PC-3 (cell line): ENCODE measurements around the gene TRABD. TPM values are rescaled to one million over a fixed set of nuclear protein-coding genes. Genes with fewer than 3 reads are reported as not detected.

Experiments
- ATAC-seq: fragments of 200-7000 bp; cut with Tn5 transposase; 2 replicates; pipeline ENCODE4 v1.9.1; 2020; ENCODE audit warnings: mild to moderate bottlenecking, moderate library complexity
- BruUV-seq: library from RNA; stranded (reverse); fragments of 400-500 nt; replicated peaks from 2 replicates; lab custom pipeline; 2021; lab: Mats Ljungman, UMichigan
- CTCF ChIA-PET: fragments of 300-600 bp; sonication (Branson Sonifier 250); formaldehyde crosslinking; loops from one replicate; lab custom pipeline; 2022; ENCODE audit warnings: antibody characterized with exemption; lab: Charles Lee
- POLR2A ChIA-PET: fragments of 300-600 bp; sonication (Branson Sonifier 250); formaldehyde crosslinking; loops from one replicate; lab custom pipeline; 2022; ENCODE audit warnings: antibody characterized with exemption; ENCODE audit not compliant: unreplicated experiment; lab: Charles Lee
- DNase-seq: peaks from one replicate; pipeline ENCODE4 v3.0.0-alpha.2; 2015
- H2AFZ ChIP-seq: fragments of 300-600 bp; sonication (generic); 2 replicates; pipeline ENCODE4 v1.6.0; 2016; ENCODE audit warnings: antibody characterized with exemption, low read length
- H3F3A ChIP-seq: fragments of 300-600 bp; sonication (generic); one replicate; pipeline ENCODE4 v1.6.0; 2017; ENCODE audit warnings: antibody characterized with exemption, low read length, control low read depth, mild to moderate bottlenecking; ENCODE audit not compliant: unreplicated experiment
- H3K27ac ChIP-seq: fragments of 300-600 bp; sonication (generic); 2 replicates; pipeline ENCODE4 v1.5.1; 2016; ENCODE audit warnings: mild to moderate bottlenecking, low read length
- H3K27me3 ChIP-seq: fragments of 300-600 bp; sonication (generic); 2 replicates; pipeline ENCODE4 v1.6.1; 2016; ENCODE audit warnings: low read length, mixed read lengths
- H3K36me3 ChIP-seq: fragments of 300-600 bp; sonication (generic); 2 replicates; pipeline ENCODE4 v1.6.1; 2016; ENCODE audit warnings: low read depth, mixed run types, low read length, mixed read lengths
- H3K4me1 ChIP-seq: fragments of 300-600 bp; sonication (generic); 2 replicates; pipeline ENCODE4 v1.5.1; 2016; ENCODE audit warnings: low read length; ENCODE audit not compliant: insufficient read depth
- H3K4me2 ChIP-seq: fragments of 300-600 bp; sonication (generic); 2 replicates; pipeline ENCODE4 v1.6.0; 2016; ENCODE audit warnings: low read length
- H3K4me3 ChIP-seq: fragments of 300-600 bp; sonication (generic); 2 replicates; pipeline ENCODE4 v1.5.1; 2016; ENCODE audit warnings: mild to moderate bottlenecking, low read length, mixed read lengths
- H3K79me2 ChIP-seq: fragments of 300-600 bp; sonication (generic); 2 replicates; pipeline ENCODE4 v1.6.1; 2017; ENCODE audit warnings: low read length, mixed read lengths
- H3K9ac ChIP-seq: fragments of 300-600 bp; sonication (generic); 2 replicates; pipeline ENCODE4 v1.6.0; 2016; ENCODE audit warnings: mild to moderate bottlenecking, low read length
- H3K9me2 ChIP-seq: fragments of 300-600 bp; sonication (generic); replicated peaks from 2 replicates; pipeline ENCODE4 v1.6.1; 2016; ENCODE audit warnings: mixed run types, low read length, mixed read lengths
- H3K9me3 ChIP-seq: fragments of 300-600 bp; sonication (generic); 2 replicates; pipeline ENCODE4 v1.6.1; 2016; ENCODE audit warnings: low read length, mixed read lengths
- H4K20me1 ChIP-seq: fragments of 300-600 bp; sonication (generic); 2 replicates; pipeline ENCODE4 v1.6.1; 2016; ENCODE audit warnings: low read length, mixed read lengths
- CTCF ChIP-seq: fragments of 300-600 bp; sonication (generic); conservative IDR thresholded peaks from 2 replicates; pipeline ENCODE4 v1.5.1; 2017; ENCODE audit warnings: antibody characterized with exemption, low read depth, mild to moderate bottlenecking, low read length
- EZH2 ChIP-seq: fragments of 300-600 bp; sonication (generic); IDR thresholded peaks from one replicate; pipeline ENCODE4 v1.6.1; 2017; ENCODE audit warnings: antibody characterized with exemption, mild to moderate bottlenecking, low read length; ENCODE audit not compliant: unreplicated experiment
- EZH2phosphoT487 ChIP-seq: fragments of 300-600 bp; sonication (generic); IDR thresholded peaks from 2 replicates; pipeline ENCODE4 v1.6.1; 2018; ENCODE audit warnings: mild to moderate bottlenecking, antibody characterized with exemption, low read length, borderline replicate concordance
- intact Hi-C: fragments of 100-400 bp; cut with micrococcal nuclease; formaldehyde crosslinking; loops from 2 replicates; pipeline ENCODE4 v1.9.0; 2023
- total RNA-seq: library from RNA; depleted of rRNA; stranded (reverse); fragments of >200 nt; gene quantifications from 2 replicates; pipeline ENCODE4 v1.2.3, GENCODE V29; 2014

Gene TRABD
- total RNA-seq, 1 experiment from 2014 or later, result 53.4 TPM

DNA sequence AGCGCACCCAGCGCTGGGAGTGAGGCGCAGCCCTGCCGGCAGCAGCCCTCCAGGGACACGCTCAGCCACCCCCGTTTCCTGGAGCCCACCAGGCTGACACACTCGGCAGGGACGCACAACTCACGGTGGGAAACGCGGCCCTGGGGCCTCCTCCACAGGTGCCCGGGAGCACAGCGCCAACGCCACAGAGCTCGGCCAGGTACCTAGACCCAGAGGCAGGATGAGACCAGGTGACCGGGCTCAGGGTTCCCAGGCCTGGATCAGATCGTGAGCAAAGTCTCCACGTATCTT is 41.1 kb downstream of the TRABD start:
- no peaks in the 10 kb centered on the region for H3K9me2 ChIP-seq
- no peak overlapping the region for H3K4me2 ChIP-seq
- DNase-seq, result no peak
- no peaks in the 10 kb centered on the region for H4K20me1 ChIP-seq
- H3K27ac ChIP-seq, result no peak overlapping the region
- CTCF ChIA-PET, result no interaction called here
- TF ChIP-seq EZH2 (no peak), CTCF (no peak), EZH2phosphoT487 (no peak)
- no peak overlapping the region for H2AFZ ChIP-seq
- no peaks in the 10 kb centered on the region for H3K79me2 ChIP-seq
- intact Hi-C loops, result no loop called here
- no peak for ATAC-seq
- no peak overlapping the region for H3K9ac ChIP-seq
- H3F3A ChIP-seq, result no peaks in the 10 kb centered on the region
- H3K36me3 ChIP-seq, result no peaks in the 10 kb centered on the region; the same call in 1 of the 2 replicates
- H3K27me3 ChIP-seq, result no peaks in the 10 kb centered on the region
- no peak overlapping the region for H3K4me3 ChIP-seq
- POLR2A ChIA-PET, result no interaction called here
- H3K4me1 ChIP-seq, result no peaks in the 10 kb centered on the region
- BruUV-seq, result no TSS peak
- no peaks in the 10 kb centered on the region for H3K9me3 ChIP-seq

DNA sequence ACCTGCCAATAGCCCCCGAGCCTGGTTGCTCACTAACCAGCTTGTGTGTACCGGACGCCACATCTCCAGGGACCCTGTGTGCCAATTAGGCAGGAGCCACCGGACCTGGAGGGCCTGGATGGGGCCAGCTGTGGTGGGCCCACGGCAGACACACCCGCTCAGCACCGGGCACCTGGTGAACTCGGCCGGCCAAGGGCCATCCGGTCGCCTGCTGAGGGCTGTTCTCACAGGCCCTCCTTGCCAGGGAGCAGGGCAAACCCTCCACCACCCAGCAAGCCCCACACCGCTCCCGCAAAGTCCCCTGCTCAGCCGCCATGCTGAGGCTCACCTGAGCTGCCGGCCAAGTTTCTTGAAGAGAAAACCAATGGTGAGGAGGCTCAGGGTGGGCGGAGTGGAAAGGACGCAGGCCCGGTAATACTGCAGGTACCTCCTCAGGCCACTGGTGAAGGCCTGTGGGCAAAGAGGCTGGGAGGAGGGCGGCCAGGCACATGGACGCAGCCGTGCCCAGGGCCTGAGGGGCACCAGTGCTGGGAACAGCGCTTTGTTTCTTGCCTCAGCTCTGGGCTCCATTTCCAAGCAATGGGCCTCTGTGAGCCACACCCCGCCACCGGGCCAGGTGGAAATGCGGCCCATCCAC is 42.0 kb downstream of the TRABD start:
- ChIA-PET CTCF (no interaction called here), POLR2A (no interaction called here)
- Histone ChIP-seq H3K27ac (no peak overlapping the region), H3K9ac (no peak overlapping the region), H3K4me1 (no peaks in the 10 kb centered on the region), H4K20me1 (no peaks in the 10 kb centered on the region), H2AFZ (no peak overlapping the region), H3K4me2 (no peak overlapping the region), H3F3A (no peaks in the 10 kb centered on the region), H3K79me2 (no peaks in the 10 kb centered on the region), H3K9me3 (no peaks in the 10 kb centered on the region), H3K36me3 (no peaks in the 10 kb centered on the region), H3K9me2 (no peaks in the 10 kb centered on the region), H3K27me3 (no peaks in the 10 kb centered on the region), H3K4me3 (no peak overlapping the region)
- no peak for DNase-seq
- no TSS peak for BruUV-seq
- intact Hi-C loops, result no loop called here
- no peak for ATAC-seq
- no peak for TF ChIP-seq EZH2phosphoT487
- TF ChIP-seq CTCF, result no peak
- TF ChIP-seq EZH2, result no peak

- Histone ChIP-seq H3K4me1 (no peaks in the 10 kb centered on the region), H2AFZ (no peak overlapping the region), H3K4me3 (no peak overlapping the region), H3K27ac (no peak overlapping the region), H3K9me2 (no peaks in the 10 kb centered on the region), H3K4me2 (no peak overlapping the region), H3K27me3 (no peaks in the 10 kb centered on the region), H3K79me2 (no peaks in the 10 kb centered on the region), H3F3A (no peaks in the 10 kb centered on the region), H3K9me3 (no peaks in the 10 kb centered on the region), H4K20me1 (no peaks in the 10 kb centered on the region), H3K9ac (no peak overlapping the region), H3K36me3 (no peaks in the 10 kb centered on the region)
- intact Hi-C loops, result no loop called here
- DNase-seq (no peak), ATAC-seq (no peak)
- ChIA-PET CTCF (no interaction called here), POLR2A (no interaction called here)
- TF ChIP-seq EZH2phosphoT487, result no peak
- TF ChIP-seq EZH2, result no peak
- TF ChIP-seq CTCF, result no peak
- no TSS peak for BruUV-seq
Measured at GRCh38 chr22:50228366-50228765, 42.7 kb downstream of the TRABD start.
